ENCODE results near the gene FARP1.

The FARP1 gene

GRCh38 chr13:98305670-98306069, 162.8 kb downstream of the FARP1 start:
- TF ChIP-seq, protein P1, sequence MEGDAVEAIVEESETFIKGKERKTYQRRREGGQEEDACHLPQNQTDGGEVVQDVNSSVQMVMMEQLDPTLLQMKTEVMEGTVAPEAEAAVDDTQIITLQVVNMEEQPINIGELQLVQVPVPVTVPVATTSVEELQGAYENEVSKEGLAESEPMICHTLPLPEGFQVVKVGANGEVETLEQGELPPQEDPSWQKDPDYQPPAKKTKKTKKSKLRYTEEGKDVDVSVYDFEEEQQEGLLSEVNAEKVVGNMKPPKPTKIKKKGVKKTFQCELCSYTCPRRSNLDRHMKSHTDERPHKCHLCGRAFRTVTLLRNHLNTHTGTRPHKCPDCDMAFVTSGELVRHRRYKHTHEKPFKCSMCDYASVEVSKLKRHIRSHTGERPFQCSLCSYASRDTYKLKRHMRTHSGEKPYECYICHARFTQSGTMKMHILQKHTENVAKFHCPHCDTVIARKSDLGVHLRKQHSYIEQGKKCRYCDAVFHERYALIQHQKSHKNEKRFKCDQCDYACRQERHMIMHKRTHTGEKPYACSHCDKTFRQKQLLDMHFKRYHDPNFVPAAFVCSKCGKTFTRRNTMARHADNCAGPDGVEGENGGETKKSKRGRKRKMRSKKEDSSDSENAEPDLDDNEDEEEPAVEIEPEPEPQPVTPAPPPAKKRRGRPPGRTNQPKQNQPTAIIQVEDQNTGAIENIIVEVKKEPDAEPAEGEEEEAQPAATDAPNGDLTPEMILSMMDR (IDR thresholded peaks at IDR 0.05; ENCODE audit: borderline replicate concordance, control extremely low read depth, extremely low read depth, insufficient read depth, missing control alignments), result no peak
- in situ Hi-C loops (cut with MboI; ENCODE audit: low sequenced_read_pairs, unreplicated experiment), result no loop called here

DNA sequence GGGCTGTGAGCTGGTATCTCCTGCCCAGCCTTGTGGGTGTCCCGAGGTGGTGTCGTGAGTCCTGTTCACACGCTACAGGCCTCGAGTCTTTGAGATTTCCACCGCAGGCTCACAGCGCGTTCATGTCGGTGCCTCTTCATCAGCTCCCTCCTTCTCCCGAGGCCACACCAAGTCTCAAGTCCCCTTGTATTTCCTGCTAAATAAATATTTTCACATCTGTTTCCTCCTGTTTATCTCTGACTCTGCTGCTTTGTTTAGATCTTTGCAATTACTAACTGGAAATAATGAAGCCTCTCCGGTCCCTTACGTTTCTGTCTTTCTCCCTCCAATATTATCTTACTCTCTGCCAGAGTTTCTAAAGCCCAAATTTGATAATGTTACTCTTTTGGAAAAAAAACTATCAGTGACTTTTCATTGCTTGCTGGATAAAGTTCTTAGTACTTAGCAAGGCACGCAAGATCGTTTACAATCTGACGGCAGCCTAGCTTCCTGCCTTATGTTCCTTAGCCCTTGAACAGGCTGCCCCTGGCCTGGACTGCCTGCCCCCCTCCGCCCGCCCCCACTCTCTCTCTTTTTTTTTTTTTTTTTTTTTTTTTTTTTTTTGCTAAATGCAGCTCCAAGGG, 164.7 kb downstream of the FARP1 start:
- in situ Hi-C loops (cut with MboI; ENCODE audit: low sequenced_read_pairs, unreplicated experiment), result no loop called here
- no peak for DNase-seq (ENCODE audit: low spot score)
- TF ChIP-seq, protein P1 (IDR thresholded peaks at IDR 0.05; ENCODE audit: borderline replicate concordance, control extremely low read depth, extremely low read depth, insufficient read depth, missing control alignments), result no peak

More at GRCh38 chr13:98305670-98306069, 162.8 kb downstream of the FARP1 start:
- no peak for DNase-seq (ENCODE audit: low spot score)

GRCh38 chr13:98308086-98308911, 165.4 kb downstream of the FARP1 start:
- no peak for DNase-seq (ENCODE audit: low spot score)
- in situ Hi-C loops (cut with MboI; ENCODE audit: low sequenced_read_pairs, unreplicated experiment), result no loop called here

DNA sequence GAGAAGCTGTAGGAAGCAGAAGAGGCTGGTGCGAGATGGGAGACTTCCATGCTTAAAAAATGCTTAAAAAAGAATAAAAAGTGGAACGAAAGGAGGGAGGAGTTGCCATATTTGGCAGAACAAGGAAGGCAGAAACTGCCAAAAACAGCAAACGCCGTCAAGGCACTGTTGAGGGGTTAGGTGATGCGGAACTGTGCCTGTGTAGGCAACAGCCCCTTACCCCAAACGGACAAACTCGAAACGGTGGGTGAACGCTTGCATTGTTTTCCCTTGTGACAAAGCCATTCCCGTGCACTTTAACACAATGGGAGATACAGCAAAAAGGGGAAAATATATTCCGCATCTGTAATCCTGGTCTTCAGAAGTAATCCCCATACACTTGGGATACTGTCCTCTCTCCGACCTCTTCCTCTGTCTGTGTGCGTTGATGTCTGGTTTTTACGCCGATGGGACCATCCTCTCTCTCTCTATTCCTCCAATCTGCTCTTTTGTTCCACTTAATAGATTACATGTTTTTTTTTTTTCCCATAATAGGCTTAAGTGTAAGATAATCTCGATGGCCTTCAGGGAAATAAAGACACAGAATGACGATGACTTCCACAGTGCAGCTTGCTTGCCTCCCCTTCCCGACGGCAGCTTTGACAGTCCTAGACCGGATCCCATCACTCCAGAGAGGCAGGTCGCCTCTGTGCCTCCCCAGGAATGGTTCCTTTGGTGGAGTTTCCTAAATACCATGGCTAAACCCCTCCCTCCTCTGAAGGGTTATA, 166.9 kb downstream of the FARP1 start:
- in situ Hi-C loops (cut with MboI; ENCODE audit: low sequenced_read_pairs, unreplicated experiment), result no loop called here
- TF ChIP-seq, protein P1 (IDR thresholded peaks at IDR 0.05; ENCODE audit: borderline replicate concordance, control extremely low read depth, extremely low read depth, insufficient read depth, missing control alignments), result no peak
- no peak for DNase-seq (ENCODE audit: low spot score)

More at GRCh38 chr13:98308086-98308911, 165.4 kb downstream of the FARP1 start:
- TF ChIP-seq, protein P1 (IDR thresholded peaks at IDR 0.05; ENCODE audit: borderline replicate concordance, control extremely low read depth, extremely low read depth, insufficient read depth, missing control alignments), result no peak

DNA sequence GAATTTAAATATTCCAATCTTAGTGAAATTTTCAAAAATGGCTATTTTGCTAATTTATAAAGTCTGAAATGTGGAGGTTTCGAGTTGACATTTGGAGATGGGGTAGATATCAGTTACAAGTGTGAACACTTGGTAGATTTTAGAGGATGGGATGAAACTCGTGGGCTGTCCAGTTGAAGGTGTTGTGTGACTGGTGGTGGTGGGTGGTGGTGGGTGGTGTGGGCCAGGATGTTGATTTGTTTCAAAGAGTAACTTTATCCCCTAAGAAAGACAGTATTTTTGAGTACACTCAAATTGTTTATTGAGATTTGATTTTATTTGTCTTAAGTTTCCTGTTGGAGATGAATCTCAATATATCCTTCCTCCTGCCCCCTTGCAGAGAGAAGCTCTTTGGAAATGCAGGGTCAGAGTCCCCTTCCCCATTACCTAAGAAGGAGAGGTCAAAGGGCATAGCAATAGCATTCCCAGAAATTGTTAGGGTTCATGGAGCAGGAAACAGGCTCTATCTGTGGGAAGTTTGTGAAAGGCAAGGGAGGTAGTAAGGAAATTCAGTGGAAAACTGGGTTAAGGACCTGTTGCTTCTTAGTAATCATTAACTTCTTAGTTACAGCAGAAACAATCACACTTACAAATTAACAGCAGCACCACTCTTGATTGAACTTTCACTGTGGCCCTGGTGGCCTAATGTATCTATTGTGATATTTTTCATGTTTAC, 167.7 kb downstream of the FARP1 start:
- no peak for DNase-seq (ENCODE audit: low spot score)
- TF ChIP-seq, protein P1 (IDR thresholded peaks at IDR 0.05; ENCODE audit: borderline replicate concordance, control extremely low read depth, extremely low read depth, insufficient read depth, missing control alignments), result no peak
- in situ Hi-C loops (cut with MboI; ENCODE audit: low sequenced_read_pairs, unreplicated experiment), result no loop called here

DNA sequence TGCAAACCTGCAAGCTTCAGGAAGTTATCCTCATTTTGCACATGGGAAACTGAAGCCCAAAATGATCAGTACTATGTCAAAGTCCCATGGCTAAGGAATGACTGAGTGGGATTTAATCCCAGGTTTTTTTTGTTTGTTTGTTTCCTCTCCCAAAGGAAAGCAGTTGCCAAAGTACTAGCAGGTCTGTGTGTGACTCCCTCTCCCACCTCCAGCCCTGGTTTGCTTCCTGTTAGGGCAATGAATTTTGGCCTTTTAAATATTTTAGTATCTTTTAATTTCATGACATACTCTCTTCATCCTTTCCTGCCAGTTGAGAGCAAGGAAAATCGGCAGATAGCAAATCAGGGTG, 168.3 kb downstream of the FARP1 start:
- DNase-seq (ENCODE audit: low spot score), result no peak
- TF ChIP-seq, protein P1 (IDR thresholded peaks at IDR 0.05; ENCODE audit: borderline replicate concordance, control extremely low read depth, extremely low read depth, insufficient read depth, missing control alignments), result no peak
- in situ Hi-C loops (cut with MboI; ENCODE audit: low sequenced_read_pairs, unreplicated experiment), result no loop called here
